ENCODE results near the gene ANKS1A. TPM values are rescaled to one million over a fixed set of nuclear protein-coding genes. Genes with fewer than 3 reads are reported as not detected.

The ANKS1A gene
- polyA plus RNA-seq, 3 donors, result 1.7 to 8.0 (median 3.1) TPM

DNA sequence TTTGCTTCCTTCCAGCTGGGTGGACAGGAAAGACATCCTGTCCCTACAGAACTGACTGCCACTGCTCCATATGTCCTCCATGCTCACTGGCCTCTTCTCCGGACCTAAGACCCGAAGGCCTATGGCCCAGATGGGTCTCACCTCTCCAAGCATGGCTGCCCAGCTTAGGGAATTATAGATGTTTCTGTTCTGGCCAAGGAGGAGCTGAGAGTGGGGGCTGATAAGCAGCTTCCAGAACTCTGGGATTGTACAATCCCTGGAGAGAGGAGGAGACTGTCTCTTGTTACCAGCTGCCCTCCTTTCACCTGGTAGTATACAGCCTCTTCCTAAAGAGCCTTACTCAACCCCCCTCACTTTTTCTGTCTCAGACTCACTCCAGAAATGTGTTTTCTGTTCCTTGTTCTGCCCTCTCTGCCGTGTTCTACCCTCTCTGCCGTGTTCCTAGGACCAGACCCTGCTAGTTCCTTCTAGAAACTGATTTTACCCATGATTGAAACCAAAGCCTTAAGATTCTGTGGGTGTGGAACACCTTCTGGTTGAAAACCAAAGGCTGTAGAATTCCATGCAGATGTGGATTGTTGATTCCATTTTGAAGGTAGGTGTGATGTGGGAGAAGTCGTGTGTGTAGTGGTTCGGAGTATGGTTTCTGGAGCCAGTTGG is 28.7 kb downstream of the ANKS1A start:
- Mint-ChIP-seq H3K9me3 (no peaks in the 10 kb centered on the region), H3K4me3 (no peak overlapping the region), H3K27me3 (ENCODE audit: low read depth in 3 of 3) (no peaks in the 10 kb centered on the region), H3K27ac (peak overlapping the region in 5 of 7 donors; percentile 14 to 54 (median 20)), H3K36me3 (peaks cover 4 to 24% of the 10 kb centered on the region in 2 donors), H3K4me1 (peaks cover 25% of the 10 kb centered on the region)
- intact Hi-C loops (cut with micrococcal nuclease), result no loop called here
- Histone ChIP-seq H3K36me3 (replicated peaks in 1 of 2; ENCODE audit: control insufficient read depth in 1 of 2, insufficient read depth in 2 of 2, low read length in 2 of 2) (peaks cover 0 to 28% of the 10 kb centered on the region in 2 donors), H3K4me1 (ENCODE audit: control insufficient read depth in 1 of 2, insufficient read depth in 2 of 2, low read length in 2 of 2) (peaks cover 0 to 2% of the 10 kb centered on the region in 2 donors), H3K4me2 (replicated peaks; ENCODE audit: extremely low read depth, low read length, poor library complexity, severe bottlenecking) (no peak overlapping the region), H3K4me3 (replicated peaks in 1 of 3; ENCODE audit: low read depth in 2 of 3, low read length in 3 of 3) (no peak overlapping the region), H3K9ac (ENCODE audit: insufficient read depth, low read length, poor library complexity, severe bottlenecking) (no peak overlapping the region), H3K9me3 (replicated peaks in 1 of 2; ENCODE audit: control insufficient read depth in 1 of 2, insufficient read depth in 1 of 2, low read length in 2 of 2) (no peaks in the 10 kb centered on the region), H3K79me2 (ENCODE audit: insufficient read depth, low read length) (peaks cover 59% of the 10 kb centered on the region), H3K27me3 (ENCODE audit: control insufficient read depth in 2 of 2, insufficient read depth in 2 of 2, low read length in 2 of 2) (no peaks in the 10 kb centered on the region), H3K27ac (ENCODE audit: low read depth in 1 of 2, low read length in 2 of 2) (no peak overlapping the region), H4K20me1 (ENCODE audit: insufficient read depth, low read length) (peaks cover 90% of the 10 kb centered on the region), H2AFZ (ENCODE audit: insufficient read depth, low read depth, low read length, poor library complexity, severe bottlenecking) (no peak overlapping the region)
- no peak for TF ChIP-seq CTCF (IDR thresholded peaks at IDR 0.05)
- WGBS (ENCODE audit: insufficient coverage), result 33% methylated on average over 3 of the region's 6 CpGs
- DNase-seq, result no peak

GRCh38 chr6:34919651-34920050 is 30.6 kb downstream of the ANKS1A start:
- DNase-seq, result no peak
- H3K4me1 ChIP-seq (ENCODE audit: control insufficient read depth in 1 of 2, insufficient read depth in 2 of 2, low read length in 2 of 2), result peaks cover 0 to 2% of the 10 kb centered on the region in 2 donors
- H2AFZ ChIP-seq (ENCODE audit: insufficient read depth, low read depth, low read length, poor library complexity, severe bottlenecking), result no peak overlapping the region
- 100% methylated on average over 1 of the region's 1 CpG for WGBS (ENCODE audit: insufficient coverage)
- H3K27ac ChIP-seq (ENCODE audit: low read depth in 1 of 2, low read length in 2 of 2), result no peak overlapping the region
- no peak overlapping the region for H3K4me3 Mint-ChIP-seq
- H3K4me3 ChIP-seq (replicated peaks in 1 of 3; ENCODE audit: low read depth in 2 of 3, low read length in 3 of 3), result no peak overlapping the region
- H3K36me3 Mint-ChIP-seq, result peaks cover 9 to 28% of the 10 kb centered on the region in 2 donors
- no peaks in the 10 kb centered on the region for H3K27me3 Mint-ChIP-seq (ENCODE audit: low read depth in 3 of 3)
- H3K9ac ChIP-seq (ENCODE audit: insufficient read depth, low read length, poor library complexity, severe bottlenecking), result no peak overlapping the region
- H3K9me3 ChIP-seq (replicated peaks in 1 of 2; ENCODE audit: control insufficient read depth in 1 of 2, insufficient read depth in 1 of 2, low read length in 2 of 2), result no peaks in the 10 kb centered on the region
- H3K9me3 Mint-ChIP-seq, result no peaks in the 10 kb centered on the region
- H4K20me1 ChIP-seq (ENCODE audit: insufficient read depth, low read length), result peaks cover 88% of the 10 kb centered on the region
- no peak for TF ChIP-seq CTCF (IDR thresholded peaks at IDR 0.05)
- H3K36me3 ChIP-seq (replicated peaks in 1 of 2; ENCODE audit: control insufficient read depth in 1 of 2, insufficient read depth in 2 of 2, low read length in 2 of 2), result peaks cover 0 to 31% of the 10 kb centered on the region in 2 donors
- peak overlapping the region in 1 of 7 donors; percentile 64 for H3K27ac Mint-ChIP-seq
- peaks cover 22% of the 10 kb centered on the region for H3K4me1 Mint-ChIP-seq
- H3K4me2 ChIP-seq (replicated peaks; ENCODE audit: extremely low read depth, low read length, poor library complexity, severe bottlenecking), result no peak overlapping the region
- peaks cover 48% of the 10 kb centered on the region for H3K79me2 ChIP-seq (ENCODE audit: insufficient read depth, low read length)
- H3K27me3 ChIP-seq (ENCODE audit: control insufficient read depth in 2 of 2, insufficient read depth in 2 of 2, low read length in 2 of 2), result no peaks in the 10 kb centered on the region
- intact Hi-C loops (cut with micrococcal nuclease), result no loop called here

Measured in CD14-positive monocyte (primary cell).